RWPE2 (cell line): ENCODE data around the gene CDK11B.
"Not testable (repeated sequence)": the region's sequence is repeated elsewhere in the genome, so short reads cannot be mapped to it uniquely, and the experiment has no call there.

Experiments used
- ATAC-seq: fragments of 200-7000 bp; cut with Tn5 transposase; 3 replicates; pipeline ENCODE4 v1.9.1; 2021; ENCODE audit warnings: low read depth
- DNase-seq: peaks from one replicate; pipeline ENCODE4 v3.0.0-alpha.2; 2020; ENCODE audit warnings: low spot score
- H3K27ac ChIP-seq: fragments of 450-650 bp; 2 replicates; pipeline ENCODE4 v1.5.1; 2017; ENCODE audit warnings: mild to moderate bottlenecking; ENCODE audit not compliant: poor library complexity, severe bottlenecking
- H3K27me3 ChIP-seq: fragments of 250-450 bp; sonication (Bioruptor Pico); 2 replicates; pipeline ENCODE4 v1.5.1; 2021; ENCODE audit warnings: mild to moderate bottlenecking, moderate library complexity; ENCODE audit not compliant: insufficient read depth, poor library complexity, severe bottlenecking
- H3K36me3 ChIP-seq: fragments of 250-450 bp; sonication (Bioruptor Pico); 2 replicates; pipeline ENCODE4 v1.5.1; 2020; ENCODE audit warnings: low read depth, mild to moderate bottlenecking, moderate library complexity
- H3K4me1 ChIP-seq: fragments of 250-450 bp; sonication (Bioruptor Pico); 2 replicates; pipeline ENCODE4 v1.5.1; 2021; ENCODE audit warnings: mild to moderate bottlenecking, moderate library complexity; ENCODE audit not compliant: insufficient read depth, poor library complexity, severe bottlenecking
- H3K4me3 ChIP-seq: fragments of 250-450 bp; sonication (Bioruptor Pico); 2 replicates; pipeline ENCODE4 v1.5.1; 2021; ENCODE audit warnings: mild to moderate bottlenecking, moderate library complexity; ENCODE audit not compliant: severe bottlenecking
- H3K9me3 ChIP-seq: fragments of 250-450 bp; sonication (Bioruptor Pico); 2 replicates; pipeline ENCODE4 v1.5.1; 2021; ENCODE audit warnings: mild to moderate bottlenecking, moderate library complexity; ENCODE audit not compliant: severe bottlenecking
- CTCF ChIP-seq: fragments of 450-650 bp; IDR thresholded peaks from one replicate; pipeline ENCODE4 v1.5.1; 2017; ENCODE audit warnings: mild to moderate bottlenecking, moderate library complexity; ENCODE audit not compliant: poor library complexity, severe bottlenecking

The CDK11B gene

DNA sequence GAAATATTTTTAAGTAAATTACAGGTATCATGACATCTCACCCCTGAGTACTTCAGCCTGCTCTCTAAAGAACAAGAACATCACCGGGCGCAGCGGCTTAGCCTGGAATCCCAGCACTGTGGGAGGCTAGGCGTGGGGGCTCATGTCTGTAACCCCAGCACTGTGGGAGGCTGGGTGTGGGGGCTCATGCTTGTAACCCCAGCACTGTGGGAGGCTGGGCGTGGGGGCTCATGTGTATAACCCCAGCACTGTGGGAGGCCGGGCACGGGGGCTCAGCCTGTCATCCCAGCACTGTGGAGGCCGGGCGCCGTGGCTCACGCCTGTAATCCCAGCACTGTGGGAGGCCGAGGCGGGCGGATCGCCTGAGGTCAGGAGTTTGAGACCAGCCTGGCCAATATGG is 7.7 kb upstream of the CDK11B start:
- ATAC-seq (no peak), DNase-seq (no peak)
- Histone ChIP-seq H3K4me3 (no peak overlapping the region), H3K36me3 (peaks cover 14% of the 10 kb centered on the region), H3K9me3 (no peaks in the 10 kb centered on the region), H3K27me3 (no peaks in the 10 kb centered on the region), H3K27ac (no peak overlapping the region), H3K4me1 (no peaks in the 10 kb centered on the region)
- TF ChIP-seq CTCF: no peak

DNA sequence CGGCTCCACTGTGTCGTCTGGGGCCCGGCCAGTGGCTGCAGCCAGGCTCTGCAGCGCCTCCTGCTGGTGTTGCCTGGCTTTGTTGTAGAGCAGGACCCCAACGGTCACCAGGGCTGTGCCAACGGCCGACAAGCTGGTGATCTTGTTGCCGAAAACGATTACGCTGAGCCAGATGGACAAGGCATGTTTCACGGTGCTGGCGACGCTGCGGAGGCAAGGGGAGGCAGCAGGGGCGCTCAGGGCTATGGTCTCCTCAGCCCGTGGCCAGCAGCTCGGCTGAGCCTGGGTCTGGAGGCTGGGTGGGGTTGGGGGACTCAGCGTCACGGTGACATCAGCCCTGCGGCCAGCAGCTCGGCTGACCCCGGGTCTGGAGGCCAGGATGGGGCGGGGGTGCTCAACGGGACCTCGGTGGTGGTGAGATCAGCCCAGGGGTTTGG is 7.0 kb upstream of the CDK11B start:
- Histone ChIP-seq H3K27me3 (no peaks in the 10 kb centered on the region), H3K4me3 (no peak overlapping the region), H3K27ac (no peak overlapping the region), H3K9me3 (no peaks in the 10 kb centered on the region), H3K4me1 (no peaks in the 10 kb centered on the region), H3K36me3 (peaks cover 14% of the 10 kb centered on the region)
- TF ChIP-seq CTCF: peak; percentile 9
- ATAC-seq: no peak
- no peak for DNase-seq

- H3K4me1 ChIP-seq: no peaks in the 10 kb centered on the region
- H3K27ac ChIP-seq: no peak overlapping the region
- no peaks in the 10 kb centered on the region for H3K9me3 ChIP-seq
- ATAC-seq (peak; percentile 17; the same call in 1 of the 3 replicates), DNase-seq (no peak)
- H3K27me3 ChIP-seq: no peaks in the 10 kb centered on the region
- no peak overlapping the region for H3K4me3 ChIP-seq
- no peak for TF ChIP-seq CTCF
- H3K36me3 ChIP-seq: peaks cover 14% of the 10 kb centered on the region
These were observed 6.4 kb upstream of the CDK11B start for GRCh38 chr1:1664941-1665814.

GRCh38 chr1:1664318-1664717 is 5.5 kb upstream of the CDK11B start:
- not testable (repeated sequence) for H3K27me3 ChIP-seq, H3K27ac ChIP-seq, H3K4me1 ChIP-seq, DNase-seq, H3K4me3 ChIP-seq, ATAC-seq, H3K9me3 ChIP-seq
- peaks cover 14% of the 10 kb centered on the region for H3K36me3 ChIP-seq

DNA sequence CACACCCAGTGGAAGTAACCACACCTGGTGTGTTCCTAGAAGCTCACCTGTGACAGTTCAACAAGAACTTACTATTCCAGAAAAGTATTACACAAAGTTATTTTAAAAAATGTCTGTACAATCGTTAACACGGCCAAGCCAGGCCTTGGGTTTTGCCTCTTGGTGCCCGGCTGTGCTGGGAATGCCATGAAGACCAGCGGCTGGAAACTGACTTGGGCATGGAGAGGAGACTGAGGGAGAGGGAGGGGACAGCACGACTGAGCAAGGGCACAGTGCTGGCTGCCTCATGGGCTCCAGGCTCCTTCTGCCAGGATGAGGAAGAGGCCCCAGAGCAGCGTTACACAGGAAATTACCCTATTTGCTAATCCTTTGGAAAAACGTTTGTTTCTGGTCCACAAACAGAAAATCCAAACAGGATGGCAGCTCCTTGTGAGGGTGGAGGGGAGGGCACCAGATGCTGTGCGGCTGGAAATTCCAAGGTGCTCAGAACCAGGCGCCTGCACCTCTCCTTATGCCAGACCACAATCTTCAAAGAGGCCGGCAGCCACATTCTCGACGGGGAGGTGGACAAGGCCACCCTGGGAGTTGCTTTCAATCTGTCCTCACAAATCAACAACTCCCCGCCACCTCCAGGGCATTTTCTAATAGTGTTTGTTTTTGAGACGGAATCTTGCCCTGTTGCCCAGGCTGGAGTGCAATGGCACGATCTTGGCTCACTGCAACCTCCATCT is 4.2 kb upstream of the CDK11B start:
- H3K27ac ChIP-seq, H3K4me1 ChIP-seq, H3K9me3 ChIP-seq, H3K4me3 ChIP-seq, H3K27me3 ChIP-seq, ATAC-seq, DNase-seq: not testable (repeated sequence)
- H3K36me3 ChIP-seq: peaks cover 14% of the 10 kb centered on the region

DNA sequence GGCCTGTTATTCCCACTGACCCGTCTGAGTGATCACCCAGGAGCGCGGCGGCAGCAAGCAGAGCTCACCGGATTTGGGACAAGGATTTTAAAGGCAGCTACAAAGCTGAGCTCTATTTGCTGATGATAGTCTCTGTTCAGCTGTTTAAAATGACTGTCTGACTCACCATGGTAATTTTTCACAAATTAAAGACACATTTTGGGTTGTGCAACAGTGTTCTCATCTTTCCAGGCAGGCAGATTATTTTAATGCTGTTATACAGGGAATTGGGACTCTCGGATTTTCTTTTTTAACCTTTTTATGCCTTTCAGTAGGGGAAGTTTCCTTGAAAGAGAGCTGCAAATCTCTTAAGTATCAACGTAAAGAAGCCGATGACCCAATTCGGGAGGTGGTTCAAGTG is 3.6 kb upstream of the CDK11B start:
- H3K4me3 ChIP-seq, H3K27ac ChIP-seq, DNase-seq, H3K4me1 ChIP-seq, H3K27me3 ChIP-seq, H3K9me3 ChIP-seq, ATAC-seq: not testable (repeated sequence)
- peaks cover 14% of the 10 kb centered on the region for H3K36me3 ChIP-seq

- H3K36me3 ChIP-seq: peaks cover 20% of the 10 kb centered on the region
- H3K4me3 ChIP-seq, H3K27me3 ChIP-seq, H3K4me1 ChIP-seq, H3K9me3 ChIP-seq, DNase-seq, ATAC-seq, H3K27ac ChIP-seq: not testable (repeated sequence)
These were observed 10.5 kb downstream of the CDK11B start for GRCh38 chr1:1648265-1648664.

DNA sequence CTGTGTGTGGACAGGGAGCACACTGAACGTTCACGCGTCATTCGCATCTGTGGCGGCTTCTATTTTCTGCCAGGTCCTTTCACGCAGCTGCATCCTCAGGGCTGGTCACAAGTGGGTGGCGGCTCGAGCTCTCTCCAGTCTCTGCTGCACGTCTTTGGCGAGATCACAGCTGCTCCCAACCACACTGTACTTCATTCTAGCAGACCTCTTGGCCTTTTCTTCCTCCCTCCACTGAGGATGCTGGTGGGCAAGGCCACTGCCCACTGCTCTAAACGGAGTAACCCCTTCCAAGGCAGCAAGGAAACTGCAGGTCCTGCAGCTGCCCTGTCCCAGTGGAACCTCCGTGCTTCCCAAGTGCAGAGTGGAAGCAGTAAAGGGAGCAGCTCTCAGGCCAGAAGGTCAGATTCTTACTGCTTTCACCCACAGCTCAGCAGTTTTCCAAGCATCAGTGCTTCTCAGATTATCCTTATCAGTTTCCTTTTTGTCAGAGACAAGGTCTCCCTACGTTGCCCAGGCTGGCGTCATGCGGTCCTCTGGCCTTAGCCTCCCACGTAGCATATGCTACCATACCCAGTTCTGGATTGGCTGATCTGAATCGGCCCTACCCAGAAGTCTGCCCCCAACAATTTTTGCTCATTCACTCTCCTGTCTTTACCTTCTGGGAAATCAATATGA is 11.1 kb downstream of the CDK11B start:
- ATAC-seq: not testable (repeated sequence)

More for the DNA sequence above, 11.1 kb downstream of the CDK11B start:
- H3K9me3 ChIP-seq, DNase-seq, H3K27ac ChIP-seq, H3K4me1 ChIP-seq, H3K27me3 ChIP-seq, H3K4me3 ChIP-seq: not testable (repeated sequence)
- H3K36me3 ChIP-seq: peaks cover 14% of the 10 kb centered on the region
